ENCODE results near the gene RPS2.

RPS2 gene

DNA sequence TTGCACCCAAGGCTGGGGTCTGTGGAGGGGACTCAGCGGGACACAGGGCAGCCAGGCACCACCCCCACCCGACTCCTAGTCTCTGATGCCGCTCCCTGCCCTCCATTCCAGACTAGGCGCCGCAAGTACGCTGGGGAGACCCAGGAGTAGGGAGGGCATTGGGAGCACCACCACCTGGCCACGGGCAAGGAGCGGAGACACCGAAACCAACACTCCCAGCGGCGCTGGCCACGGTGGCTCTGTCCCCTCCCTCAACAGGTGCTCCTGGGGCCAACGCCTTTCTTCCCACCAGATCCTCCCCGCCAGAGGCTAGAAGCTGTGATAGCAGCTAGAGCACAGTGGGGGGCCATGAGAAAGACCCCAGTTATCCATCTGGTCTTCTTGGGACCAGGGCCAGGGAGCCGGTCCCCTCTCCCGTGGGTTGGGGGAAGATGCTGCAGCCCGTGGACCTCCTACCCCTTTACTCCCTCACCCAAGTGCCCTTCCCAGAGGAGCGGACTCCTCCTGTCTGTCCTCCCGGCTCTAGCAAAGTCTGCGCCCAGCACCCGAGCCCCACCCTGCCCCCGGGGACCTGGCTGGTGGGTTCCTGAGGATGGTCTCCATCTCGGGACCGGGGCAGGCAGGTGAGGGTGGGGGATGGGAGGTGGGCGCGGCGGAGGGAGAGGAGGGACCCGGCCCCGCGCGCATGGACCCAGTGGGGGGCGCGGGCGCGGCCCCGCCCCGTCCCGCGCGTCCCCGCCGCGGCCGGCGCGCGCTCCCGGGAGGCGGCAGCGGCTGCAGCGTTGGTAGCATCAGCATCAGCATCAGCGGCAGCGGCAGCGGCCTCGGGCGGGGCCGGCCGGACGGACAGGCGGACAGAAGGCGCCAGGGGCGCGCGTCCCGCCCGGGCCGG is 24.8 kb upstream of the RPS2 start, which contains the start of gene SYNGR3:
SYNGR3 (plus strand) TSS at position 762 of the 892 bp plus-strand sequence. CDS start 133 bp downstream, outside the sequence.
- Histone ChIP-seq H3K4me3 (ENCODE audit: insufficient read depth, low read length, poor library complexity, severe bottlenecking) (peak within 1 kb of the TSS; percentile 17), H3K27ac (ENCODE audit: low read depth, low read length) (no peak within 1 kb of the TSS), H4K20me1 (ENCODE audit: low read depth, low read length) (no peaks in the 10 kb centered on the region), H3K79me2 (ENCODE audit: insufficient read depth, low read length) (no peaks in the 10 kb centered on the region), H3K36me3 (ENCODE audit: low read length) (no peaks in the 10 kb centered on the region), H2AFZ (ENCODE audit: low read depth, low read length, severe bottlenecking) (no peak within 1 kb of the TSS), H3K9me2 (replicated peaks; ENCODE audit: insufficient read depth, low read length) (no peaks in the 10 kb centered on the region), H3K27me3 (ENCODE audit: low read length) (no peaks in the 10 kb centered on the region), H3K9me3 (ENCODE audit: insufficient read depth, low read length) (no peaks in the 10 kb centered on the region), H3F3A (ENCODE audit: insufficient read depth) (peaks cover 10% of the 10 kb centered on the region), H3K9ac (ENCODE audit: low read length) (peak within 1 kb of the TSS; percentile 5; the same call in 1 of the 2 replicates), H3K4me2 (ENCODE audit: low read depth, low read length, poor library complexity, severe bottlenecking) (peak within 1 kb of the TSS; percentile 40)
- TF ChIP-seq, protein P1, sequence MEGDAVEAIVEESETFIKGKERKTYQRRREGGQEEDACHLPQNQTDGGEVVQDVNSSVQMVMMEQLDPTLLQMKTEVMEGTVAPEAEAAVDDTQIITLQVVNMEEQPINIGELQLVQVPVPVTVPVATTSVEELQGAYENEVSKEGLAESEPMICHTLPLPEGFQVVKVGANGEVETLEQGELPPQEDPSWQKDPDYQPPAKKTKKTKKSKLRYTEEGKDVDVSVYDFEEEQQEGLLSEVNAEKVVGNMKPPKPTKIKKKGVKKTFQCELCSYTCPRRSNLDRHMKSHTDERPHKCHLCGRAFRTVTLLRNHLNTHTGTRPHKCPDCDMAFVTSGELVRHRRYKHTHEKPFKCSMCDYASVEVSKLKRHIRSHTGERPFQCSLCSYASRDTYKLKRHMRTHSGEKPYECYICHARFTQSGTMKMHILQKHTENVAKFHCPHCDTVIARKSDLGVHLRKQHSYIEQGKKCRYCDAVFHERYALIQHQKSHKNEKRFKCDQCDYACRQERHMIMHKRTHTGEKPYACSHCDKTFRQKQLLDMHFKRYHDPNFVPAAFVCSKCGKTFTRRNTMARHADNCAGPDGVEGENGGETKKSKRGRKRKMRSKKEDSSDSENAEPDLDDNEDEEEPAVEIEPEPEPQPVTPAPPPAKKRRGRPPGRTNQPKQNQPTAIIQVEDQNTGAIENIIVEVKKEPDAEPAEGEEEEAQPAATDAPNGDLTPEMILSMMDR (IDR thresholded peaks at IDR 0.05; ENCODE audit: insufficient read depth, low read length, poor library complexity, severe bottlenecking) = no peak
- TF ChIP-seq EZH2phosphoT487 (conservative IDR thresholded peaks at IDR 0.05; ENCODE audit: low read length) = no peak

DNA sequence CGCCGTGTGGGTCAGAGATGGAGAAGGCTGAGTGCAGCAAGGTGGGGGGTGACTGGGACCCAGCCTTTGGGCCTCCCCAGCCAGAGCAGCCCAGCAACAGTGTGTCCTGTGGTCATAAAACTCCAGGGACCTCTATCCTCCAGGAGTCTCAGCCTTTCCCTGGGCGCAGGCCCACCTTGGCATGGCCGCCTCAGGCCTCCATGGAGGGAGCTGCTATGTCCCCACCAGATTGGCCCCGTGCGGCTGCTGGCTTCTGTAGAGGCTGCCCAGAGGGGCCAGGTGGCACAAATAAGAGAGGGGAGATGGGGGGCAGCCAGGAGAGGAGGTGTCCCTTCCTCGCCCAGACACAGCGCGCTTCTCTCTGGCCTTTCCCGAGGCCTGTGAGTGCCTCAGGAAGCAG is 22.6 kb upstream of the RPS2 start:
- Histone ChIP-seq H3K4me2 (ENCODE audit: low read depth, low read length, poor library complexity, severe bottlenecking) (no peak overlapping the region), H3F3A (ENCODE audit: insufficient read depth) (0 out of 2 replicates have a peak, but pooled peaks cover 4% of the 10 kb centered on the region), H3K27me3 (ENCODE audit: low read length) (no peaks in the 10 kb centered on the region), H3K4me3 (ENCODE audit: insufficient read depth, low read length, poor library complexity, severe bottlenecking) (no peak overlapping the region), H3K36me3 (ENCODE audit: low read length) (no peaks in the 10 kb centered on the region), H3K9ac (ENCODE audit: low read length) (no peak overlapping the region), H3K79me2 (ENCODE audit: insufficient read depth, low read length) (no peaks in the 10 kb centered on the region), H2AFZ (ENCODE audit: low read depth, low read length, severe bottlenecking) (no peak overlapping the region), H3K27ac (ENCODE audit: low read depth, low read length) (no peak overlapping the region), H4K20me1 (ENCODE audit: low read depth, low read length) (no peaks in the 10 kb centered on the region), H3K9me2 (replicated peaks; ENCODE audit: insufficient read depth, low read length) (no peaks in the 10 kb centered on the region), H3K9me3 (ENCODE audit: insufficient read depth, low read length) (no peaks in the 10 kb centered on the region)
- TF ChIP-seq EZH2phosphoT487 (conservative IDR thresholded peaks at IDR 0.05; ENCODE audit: low read length) = no peak
- TF ChIP-seq, protein P1 (IDR thresholded peaks at IDR 0.05; ENCODE audit: insufficient read depth, low read length, poor library complexity, severe bottlenecking) = no peak

DNA sequence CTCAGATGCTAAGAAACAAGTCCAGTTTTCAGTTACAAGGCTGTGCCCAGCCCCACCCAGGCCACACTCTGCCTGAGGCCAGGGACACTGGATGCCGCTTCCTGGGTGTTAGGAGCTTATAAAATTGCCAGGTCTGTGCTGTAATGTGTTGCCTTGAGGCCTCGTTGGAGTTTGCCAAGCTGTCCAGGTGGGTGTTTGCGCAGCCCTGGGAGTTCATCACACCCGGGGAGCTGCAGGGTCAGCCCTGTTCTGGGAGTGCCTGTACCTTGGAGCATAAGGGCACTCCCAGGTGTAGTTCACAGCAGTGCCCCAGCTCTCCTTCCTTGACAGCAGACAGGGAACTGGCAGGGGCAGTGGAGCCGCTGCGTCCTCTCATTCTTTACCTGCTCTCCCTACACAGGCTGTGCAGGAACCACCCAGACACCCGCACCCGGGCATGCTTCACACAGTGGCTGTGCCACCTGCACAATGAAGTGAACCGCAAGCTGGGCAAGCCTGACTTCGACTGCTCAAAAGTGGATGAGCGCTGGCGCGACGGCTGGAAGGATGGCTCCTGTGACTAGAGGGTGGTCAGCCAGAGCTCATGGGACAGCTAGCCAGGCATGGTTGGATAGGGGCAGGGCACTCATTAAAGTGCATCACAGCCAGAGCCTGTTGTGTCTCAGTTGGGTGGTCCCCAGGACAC is 21.0 kb upstream of the RPS2 start:
- no peak overlapping the region for H3K4me3 ChIP-seq (ENCODE audit: insufficient read depth, low read length, poor library complexity, severe bottlenecking)
- H3K36me3 ChIP-seq (ENCODE audit: low read length) = no peaks in the 10 kb centered on the region
- no peak overlapping the region for H3K9ac ChIP-seq (ENCODE audit: low read length)
- TF ChIP-seq, protein P1 (IDR thresholded peaks at IDR 0.05; ENCODE audit: insufficient read depth, low read length, poor library complexity, severe bottlenecking) = no peak
- no peak for TF ChIP-seq EZH2phosphoT487 (conservative IDR thresholded peaks at IDR 0.05; ENCODE audit: low read length)
- no peaks in the 10 kb centered on the region for H3K9me3 ChIP-seq (ENCODE audit: insufficient read depth, low read length)
- H3K79me2 ChIP-seq (ENCODE audit: insufficient read depth, low read length) = no peaks in the 10 kb centered on the region
- H3K4me2 ChIP-seq (ENCODE audit: low read depth, low read length, poor library complexity, severe bottlenecking) = no peak overlapping the region
- H3K9me2 ChIP-seq (replicated peaks; ENCODE audit: insufficient read depth, low read length) = no peaks in the 10 kb centered on the region
- no peaks in the 10 kb centered on the region for H3F3A ChIP-seq (ENCODE audit: insufficient read depth)
- H4K20me1 ChIP-seq (ENCODE audit: low read depth, low read length) = no peaks in the 10 kb centered on the region
- H3K27ac ChIP-seq (ENCODE audit: low read depth, low read length) = no peak overlapping the region
- no peak overlapping the region for H2AFZ ChIP-seq (ENCODE audit: low read depth, low read length, severe bottlenecking)
- no peaks in the 10 kb centered on the region for H3K27me3 ChIP-seq (ENCODE audit: low read length)
